Muscle layer of duodenum (tissue), 2 donors: ENCODE results near the gene CCDC9.
"Not testable (repeated sequence)": the region's sequence is repeated elsewhere in the genome, so short reads cannot be mapped to it uniquely, and the experiment has no call there.

Experiments
- H3K27ac ChIP-seq: one replicate; pipeline ENCODE4 v1.7.0; 2013; ENCODE audit warnings: mild to moderate bottlenecking, low read length
- H3K27me3 ChIP-seq: one replicate; pipeline ENCODE4 v1.7.0; 2013; ENCODE audit warnings: low read depth, mild to moderate bottlenecking, control low read depth, low read length
- H3K36me3 ChIP-seq, 2 donors: one replicate each; pipeline ENCODE4 v1.7.0; 2013; ENCODE audit warnings: low read length in 2 of 2, control low read depth in 1 of 2, mild to moderate bottlenecking in 1 of 2; ENCODE audit not compliant: insufficient read depth in 2 of 2, control insufficient read depth in 1 of 2
- H3K4me1 ChIP-seq, 2 donors: one replicate each; pipeline ENCODE4 v1.7.0; 2013; ENCODE audit warnings: low read length in 2 of 2, mild to moderate bottlenecking in 2 of 2, control low read depth in 1 of 2, moderate library complexity in 1 of 2; ENCODE audit not compliant: insufficient read depth in 2 of 2, control insufficient read depth in 1 of 2
- H3K4me3 ChIP-seq, 2 donors: one replicate each; pipeline ENCODE4 v1.7.0; 2013; ENCODE audit warnings: low read length in 2 of 2, low read depth in 1 of 2, mild to moderate bottlenecking in 1 of 2
- H3K9me3 ChIP-seq, 2 donors: one replicate each; pipeline ENCODE4 v1.7.0; 2013; ENCODE audit warnings: low read length in 2 of 2, control low read depth in 1 of 2, mild to moderate bottlenecking in 1 of 2; ENCODE audit not compliant: control insufficient read depth in 1 of 2
- donor health status: healthy.

CCDC9 gene

DNA sequence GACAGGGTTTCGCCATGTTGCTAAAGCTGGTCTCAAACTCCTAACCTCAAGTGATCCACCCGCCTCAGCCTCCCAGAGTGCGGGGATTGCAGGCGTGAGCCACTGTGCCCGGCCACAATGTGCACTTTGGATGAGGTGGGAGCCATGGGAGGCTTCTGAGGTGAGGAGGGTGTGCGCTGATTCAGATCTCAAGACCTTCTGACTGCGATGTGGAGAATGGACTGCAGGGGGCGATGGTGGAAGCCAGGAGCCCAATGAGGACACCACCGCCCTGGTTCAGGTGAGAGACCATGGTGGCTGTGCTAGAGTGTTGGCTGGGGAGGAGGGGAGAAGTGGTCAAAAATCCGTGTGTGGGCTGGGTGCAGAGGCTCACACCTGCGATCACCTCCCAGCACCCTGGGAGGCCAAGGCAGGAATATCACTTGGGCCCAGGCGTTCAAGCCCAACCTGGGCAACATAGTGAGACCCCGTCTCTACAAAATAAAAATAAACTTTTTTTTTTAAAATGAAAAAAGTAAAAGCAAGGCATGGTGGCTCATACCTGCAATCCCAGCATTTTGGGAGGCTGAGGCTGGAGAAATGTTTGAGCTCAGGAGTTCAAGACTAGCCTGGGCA is 24.0 kb downstream of the CCDC9 start:
- Histone ChIP-seq H3K27me3 (no peaks in the 10 kb centered on the region), H3K4me3 (no peak overlapping the region), H3K4me1 (peaks cover 5 to 17% of the 10 kb centered on the region in 2 donors), H3K9me3 (no peaks in the 10 kb centered on the region), H3K36me3 (no peaks in the 10 kb centered on the region), H3K27ac (no peak overlapping the region)

DNA sequence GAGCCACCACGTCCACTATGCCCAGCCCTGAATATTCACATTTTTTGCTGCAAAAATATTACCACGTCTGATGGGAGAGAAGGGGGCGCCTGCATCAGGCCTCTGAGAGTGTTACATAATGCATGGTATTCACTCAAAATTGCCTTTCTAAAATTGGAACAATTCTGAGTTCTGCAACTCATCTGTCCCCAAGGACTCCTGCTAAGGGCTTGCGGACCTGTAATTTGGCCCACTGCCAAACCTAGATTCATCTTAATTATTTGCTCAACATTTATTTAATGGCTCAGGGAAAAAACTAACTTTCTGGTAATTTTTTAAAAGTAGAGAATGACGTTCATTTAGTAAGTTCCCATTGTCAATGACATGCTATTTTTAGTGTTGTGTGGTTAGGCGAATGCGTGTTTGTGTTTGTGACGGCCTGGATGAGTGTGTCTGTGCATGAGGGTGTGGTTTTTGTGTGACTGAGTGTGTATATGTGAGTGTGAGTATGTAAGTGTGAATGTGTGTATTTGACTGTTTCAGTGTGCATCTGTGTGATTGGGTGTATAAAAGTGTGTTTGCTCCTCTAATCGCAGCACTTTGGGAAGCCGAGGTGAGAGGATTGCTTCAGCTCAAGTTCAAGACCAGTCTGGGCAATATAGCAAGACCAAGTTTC is 27.2 kb downstream of the CCDC9 start:
- Histone ChIP-seq H3K4me1 (peaks cover 0 to 8% of the 10 kb centered on the region in 2 donors), H3K36me3 (no peaks in the 10 kb centered on the region), H3K4me3 (no peak overlapping the region), H3K9me3 (no peaks in the 10 kb centered on the region), H3K27ac (no peak overlapping the region), H3K27me3 (no peaks in the 10 kb centered on the region)

DNA sequence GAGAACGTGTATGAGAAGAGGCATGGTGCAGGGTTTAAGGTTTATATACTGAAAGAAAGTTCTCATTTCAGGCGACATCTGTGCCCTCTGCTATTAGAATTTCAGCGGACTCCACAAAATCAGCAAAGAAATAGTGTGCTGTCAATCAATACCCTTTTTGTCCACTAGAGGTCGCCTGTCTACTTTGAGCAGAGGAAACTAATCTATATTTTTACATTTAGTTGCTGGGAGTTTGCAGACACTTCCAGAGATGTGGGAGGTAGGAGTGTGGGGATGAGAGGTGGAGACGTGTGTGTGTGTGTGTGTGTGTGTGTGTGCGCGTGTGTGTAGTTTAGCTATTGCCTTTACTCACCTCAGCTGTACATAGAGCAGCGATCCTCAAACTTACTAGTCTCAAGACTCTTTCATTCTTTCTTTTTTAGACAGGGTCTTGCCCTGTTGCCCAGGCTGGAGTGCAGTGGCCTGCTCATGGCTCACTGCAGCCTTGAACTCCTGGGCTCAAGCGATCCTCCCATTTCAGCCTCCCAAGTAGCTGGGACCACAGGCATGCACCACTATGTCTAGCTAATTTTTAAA is 28.1 kb downstream of the CCDC9 start:
- Histone ChIP-seq H3K36me3 (no peaks in the 10 kb centered on the region), H3K4me3 (no peak overlapping the region), H3K27me3 (no peaks in the 10 kb centered on the region), H3K9me3 (no peaks in the 10 kb centered on the region), H3K4me1 (peaks cover 0 to 11% of the 10 kb centered on the region in 2 donors), H3K27ac (no peak overlapping the region)

DNA sequence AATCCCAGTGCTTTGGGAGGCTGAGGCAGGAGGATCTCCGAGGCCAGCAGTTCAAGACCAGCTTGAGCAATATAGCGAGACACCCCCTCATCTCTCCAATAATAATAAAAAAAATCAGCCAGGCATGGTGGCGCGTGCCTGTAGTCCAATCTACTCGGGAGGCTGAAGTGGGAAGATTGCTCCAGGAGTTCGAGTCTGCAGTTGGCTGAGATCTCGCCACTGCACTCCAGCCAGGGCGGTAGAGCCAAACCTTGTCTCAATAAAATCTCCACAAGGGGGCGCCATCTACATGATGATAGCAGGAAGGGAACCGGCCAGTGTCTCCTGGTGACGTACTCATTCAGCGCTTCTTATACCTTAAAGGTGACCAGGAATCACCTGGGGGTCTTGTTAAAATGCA is 39.7 kb downstream of the CCDC9 start:
- H3K27ac ChIP-seq = no peak overlapping the region
- H3K36me3 ChIP-seq = peaks cover 0 to 10% of the 10 kb centered on the region in 2 donors
- H3K4me1 ChIP-seq = no peaks in the 10 kb centered on the region
- H3K9me3 ChIP-seq = no peaks in the 10 kb centered on the region
- no peak overlapping the region for H3K4me3 ChIP-seq
- no peaks in the 10 kb centered on the region for H3K27me3 ChIP-seq

DNA sequence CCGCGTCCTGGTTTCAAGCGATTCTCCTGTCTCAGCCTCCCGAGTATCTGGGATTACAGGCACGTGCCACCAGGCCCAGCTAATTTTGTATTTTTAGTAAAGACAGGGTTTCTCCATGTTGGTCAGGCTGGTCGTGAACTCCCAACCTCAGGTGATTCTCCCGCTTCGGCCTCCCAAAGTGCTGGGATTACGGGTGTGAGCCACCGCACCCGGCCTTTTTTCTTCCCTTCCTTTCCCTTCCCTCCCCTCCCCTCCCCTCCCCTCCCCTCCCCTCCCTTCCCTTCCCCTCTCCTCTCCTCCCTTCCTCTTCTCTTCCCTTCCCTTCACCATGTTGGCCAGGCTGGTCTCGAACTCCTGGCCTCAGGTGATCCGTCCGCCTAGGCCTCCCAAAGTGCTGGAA is 44.5 kb downstream of the CCDC9 start:
- H3K9me3 ChIP-seq, H3K27ac ChIP-seq, H3K4me3 ChIP-seq, H3K27me3 ChIP-seq, H3K4me1 ChIP-seq, H3K36me3 ChIP-seq: not testable (repeated sequence)

- no peaks in the 10 kb centered on the region for H3K36me3 ChIP-seq
- no peaks in the 10 kb centered on the region for H3K27me3 ChIP-seq
- H3K9me3 ChIP-seq = no peaks in the 10 kb centered on the region
- peaks cover 0 to 4% of the 10 kb centered on the region in 2 donors for H3K4me1 ChIP-seq
- no peak overlapping the region for H3K27ac ChIP-seq
- H3K4me3 ChIP-seq = no peak overlapping the region
Measured at GRCh38 chr19:47302249-47302648, 45.9 kb downstream of the CCDC9 start.

- Histone ChIP-seq H3K4me3 (no peak overlapping the region), H3K4me1 (peaks cover 0 to 5% of the 10 kb centered on the region in 2 donors), H3K27me3 (no peaks in the 10 kb centered on the region), H3K9me3 (no peaks in the 10 kb centered on the region), H3K36me3 (no peaks in the 10 kb centered on the region), H3K27ac (no peak overlapping the region)
Measured at GRCh38 chr19:47303966-47304365, 47.6 kb downstream of the CCDC9 start.

- H3K4me1 ChIP-seq = peaks cover 0 to 7% of the 10 kb centered on the region in 2 donors
- no peak overlapping the region for H3K27ac ChIP-seq
- no peaks in the 10 kb centered on the region for H3K36me3 ChIP-seq
- H3K4me3 ChIP-seq = peak overlapping the region in 1 of 2 donors; percentile 40
- peaks cover 4% of the 10 kb centered on the region for H3K27me3 ChIP-seq
- no peaks in the 10 kb centered on the region for H3K9me3 ChIP-seq
Measured at GRCh38 chr19:47305309-47305751, 49.0 kb downstream of the CCDC9 start.

DNA sequence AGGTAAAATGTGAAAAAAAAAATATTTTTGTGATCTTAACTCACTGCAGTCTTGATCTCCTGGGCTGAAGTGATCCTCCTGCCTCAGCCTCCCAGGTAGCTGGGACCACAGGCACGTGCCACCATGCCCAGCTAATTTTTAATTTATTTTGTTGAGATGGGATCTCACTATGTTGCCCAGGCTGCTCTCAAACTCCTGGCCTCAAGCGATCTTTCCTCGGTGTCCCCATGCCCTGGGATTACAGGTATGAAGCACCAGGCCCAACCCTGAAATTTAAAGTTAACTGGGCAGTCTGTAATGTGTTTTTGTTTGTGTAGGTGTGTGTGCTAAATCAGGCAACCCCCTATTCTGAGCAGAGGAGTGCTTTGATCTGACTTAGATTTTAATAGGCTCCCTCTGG is 50.0 kb downstream of the CCDC9 start:
- Histone ChIP-seq H3K27me3 (peaks cover 8% of the 10 kb centered on the region), H3K27ac (no peak overlapping the region), H3K4me3 (no peak overlapping the region), H3K36me3 (no peaks in the 10 kb centered on the region), H3K9me3 (no peaks in the 10 kb centered on the region), H3K4me1 (peaks cover 0 to 7% of the 10 kb centered on the region in 2 donors)

DNA sequence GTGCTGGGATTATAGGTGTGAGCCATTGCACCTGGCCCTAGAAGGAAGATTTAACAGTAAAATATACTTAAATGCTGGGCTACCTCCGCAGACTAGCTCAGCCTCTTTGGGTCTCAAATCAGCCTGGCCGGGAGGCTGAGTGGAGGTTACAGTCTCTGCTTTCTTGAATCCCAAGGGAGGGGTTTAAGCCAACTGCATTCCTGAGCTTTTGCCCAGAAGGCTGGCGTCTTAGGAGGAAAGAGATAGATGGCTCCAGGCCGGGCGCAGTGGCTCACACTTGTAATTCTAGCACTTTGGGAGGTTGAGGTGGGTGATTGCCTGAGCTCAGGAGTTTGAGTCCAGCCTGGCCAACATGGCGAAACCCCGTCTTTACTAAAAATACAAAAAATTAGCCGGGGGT is 52.7 kb downstream of the CCDC9 start:
- Histone ChIP-seq H3K9me3 (no peaks in the 10 kb centered on the region), H3K36me3 (no peaks in the 10 kb centered on the region), H3K4me3 (no peak overlapping the region), H3K4me1 (peaks cover 0 to 7% of the 10 kb centered on the region in 2 donors), H3K27me3 (peaks cover 8% of the 10 kb centered on the region), H3K27ac (no peak overlapping the region)

GRCh38 chr19:47309608-47310007 is 53.3 kb downstream of the CCDC9 start, which contains the start of gene C5AR1:
TSS of gene C5AR1 (plus strand) at chr19:47309861. CDS start at chr19:47309896, 35 bp downstream.
- H3K9me3 ChIP-seq = no peaks in the 10 kb centered on the region
- peaks cover 0 to 7% of the 10 kb centered on the region in 2 donors for H3K4me1 ChIP-seq
- peak within 1 kb of the TSS; percentile 50 for H3K4me3 ChIP-seq
- peaks cover 8% of the 10 kb centered on the region for H3K27me3 ChIP-seq
- H3K27ac ChIP-seq = peak within 1 kb of the TSS; percentile 63
- H3K36me3 ChIP-seq = no peaks in the 10 kb centered on the region
